HEK293T (cell line): ENCODE results near the gene SMC2.
A peak's percentile ranks its signal among the peaks of the same experiment; 100 is the strongest.

ENCODE experiments used
- CTCF ChIA-PET: fragments of 350-600 bp; formaldehyde crosslinking; extraction: SDS; loops from one replicate; lab custom pipeline; 2021; ENCODE audit warnings: antibody characterized with exemption, inconsistent platforms; lab: Yijun Ruan, JAX
- POLR2A ChIA-PET: fragments of 350-600 bp; formaldehyde crosslinking; extraction: SDS; loops from one replicate; lab custom pipeline; 2020; ENCODE audit warnings: antibody characterized with exemption, inconsistent platforms; lab: Yijun Ruan, JAX
- DNase-seq: peaks from one replicate; pipeline ENCODE4 v3.0.0; 2012; ENCODE audit warnings: mixed read lengths; ENCODE audit errors: extremely low spot score
- ARNT ChIP-seq: fragments of 450-650 bp; IDR thresholded peaks from 2 replicates; pipeline ENCODE4 v1.6.1; 2017; ENCODE audit warnings: mild to moderate bottlenecking
- BHLHE40 ChIP-seq: fragments of 450-650 bp; IDR thresholded peaks from 2 replicates; pipeline ENCODE4 v1.6.1; 2016; ENCODE audit warnings: mild to moderate bottlenecking, moderate library complexity, borderline replicate concordance
- CTBP1 ChIP-seq: fragments of 450-650 bp; IDR thresholded peaks from 2 replicates; pipeline ENCODE4 v1.6.1; 2016; ENCODE audit warnings: borderline replicate concordance
- ELF4 ChIP-seq: fragments of 450-650 bp; IDR thresholded peaks from 2 replicates; pipeline ENCODE4 v1.6.1; 2017; ENCODE audit warnings: antibody characterized with exemption
- FOXA1 ChIP-seq: fragments of 450-650 bp; IDR thresholded peaks from 2 replicates; pipeline ENCODE4 v1.6.1; 2016; ENCODE audit warnings: mild to moderate bottlenecking
- FOXK2 ChIP-seq: fragments of 450-650 bp; IDR thresholded peaks from 2 replicates; pipeline ENCODE4 v1.6.1; 2016; ENCODE audit warnings: mild to moderate bottlenecking
- FOXM1 ChIP-seq: fragments of 450-650 bp; IDR thresholded peaks from 2 replicates; pipeline ENCODE4 v1.6.1; 2017; ENCODE audit warnings: mild to moderate bottlenecking, borderline replicate concordance
- HDGF ChIP-seq: fragments of 450-650 bp; IDR thresholded peaks from 2 replicates; pipeline ENCODE4 v1.6.1; 2017; ENCODE audit warnings: antibody characterized with exemption, borderline replicate concordance
- L3MBTL2 ChIP-seq: fragments of 450-650 bp; conservative IDR thresholded peaks from 2 replicates; pipeline ENCODE4 v1.6.1; 2016; ENCODE audit warnings: mild to moderate bottlenecking
- LEF1 ChIP-seq: fragments of 450-650 bp; IDR thresholded peaks from 2 replicates; pipeline ENCODE4 v1.6.1; 2017; ENCODE audit warnings: mild to moderate bottlenecking, borderline replicate concordance
- NFRKB ChIP-seq: fragments of 450-650 bp; IDR thresholded peaks from 2 replicates; pipeline ENCODE4 v1.6.1; 2016; ENCODE audit warnings: mild to moderate bottlenecking, moderate library complexity
- PKNOX1 ChIP-seq: fragments of 450-650 bp; IDR thresholded peaks from 2 replicates; pipeline ENCODE4 v1.6.1; 2016
- SP1 ChIP-seq: fragments of 450-650 bp; IDR thresholded peaks from 2 replicates; pipeline ENCODE4 v1.6.1; 2017
- SUZ12 ChIP-seq: fragments of 450-650 bp; IDR thresholded peaks from 2 replicates; pipeline ENCODE4 v1.6.1; 2016; ENCODE audit warnings: mild to moderate bottlenecking
- TARDBP ChIP-seq: fragments of 450-650 bp; IDR thresholded peaks from 2 replicates; pipeline ENCODE4 v1.6.1; 2016
- ZNF384 ChIP-seq: fragments of 450-650 bp; IDR thresholded peaks from 2 replicates; pipeline ENCODE4 v1.6.1; 2016

Gene SMC2

DNA sequence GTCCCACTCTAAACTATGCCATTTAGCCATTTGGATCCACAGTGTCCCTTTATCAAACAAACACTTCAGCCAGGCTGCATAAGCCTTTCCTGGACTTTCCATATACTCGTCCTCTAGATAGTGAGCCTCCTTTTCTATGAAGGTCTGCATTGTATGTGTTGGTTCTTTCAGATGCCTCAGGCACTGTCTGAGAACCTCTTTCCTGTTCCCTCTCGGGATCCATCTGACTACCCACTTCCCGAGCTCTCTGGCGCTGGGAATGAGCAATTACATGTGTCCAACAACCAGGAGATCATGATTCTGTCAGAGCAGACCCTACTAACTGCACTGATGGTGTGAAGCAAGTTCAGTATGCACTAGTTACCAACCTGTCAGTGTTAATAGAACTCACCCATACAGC lies 14.2 kb downstream of the SMC2 start:
- TF ChIP-seq SP1 (no peak), FOXM1 (no peak), PKNOX1 (no peak), L3MBTL2 (no peak), ELF4 (no peak), ZNF384 (no peak), SUZ12 (no peak), FOXK2 (no peak), ARNT (no peak), LEF1 (no peak), NFRKB (no peak), HDGF (no peak), FOXA1 (no peak), CTBP1 (no peak), TARDBP (no peak), BHLHE40 (no peak)
- DNase-seq, result no peak
- ChIA-PET CTCF (no interaction called here), POLR2A (no interaction called here)

- POLR2A ChIA-PET, result no interaction called here
- CTCF ChIA-PET, result no interaction called here
- no peak for DNase-seq
- TF ChIP-seq ARNT (no peak), HDGF (no peak)
These were observed 16.4 kb downstream of the SMC2 start for GRCh38 chr9:104110509-104110908.

- no peak for TF ChIP-seq L3MBTL2
- no peak for TF ChIP-seq FOXK2
- no peak for TF ChIP-seq PKNOX1
- TF ChIP-seq ARNT, result no peak
- no peak for TF ChIP-seq ZNF384
- TF ChIP-seq CTBP1, result no peak
- TF ChIP-seq NFRKB, result no peak
- no peak for TF ChIP-seq BHLHE40
- TF ChIP-seq FOXM1, result no peak
- no peak for TF ChIP-seq SUZ12
- no peak for TF ChIP-seq TARDBP
- peak; percentile 32 for DNase-seq
- POLR2A ChIA-PET, result no interaction called here
- CTCF ChIA-PET, result no interaction called here
These were observed 24.8 kb downstream of the SMC2 start for GRCh38 chr9:104118916-104119315.

- no peak for TF ChIP-seq L3MBTL2
- no peak for TF ChIP-seq PKNOX1
- no peak for TF ChIP-seq CTBP1
- no peak for TF ChIP-seq ARNT
- TF ChIP-seq FOXA1, result no peak
- TF ChIP-seq SUZ12, result no peak
- no peak for TF ChIP-seq TARDBP
- no peak for TF ChIP-seq FOXK2
- no peak for TF ChIP-seq ZNF384
- TF ChIP-seq NFRKB, result no peak
- no peak for TF ChIP-seq LEF1
- TF ChIP-seq SP1, result no peak
- TF ChIP-seq FOXM1, result no peak
- TF ChIP-seq HDGF, result no peak
- no peak for TF ChIP-seq BHLHE40
- no peak for TF ChIP-seq ELF4
- no peak for DNase-seq
- ChIA-PET POLR2A (no interaction called here), CTCF (no interaction called here)
These were observed 26.9 kb downstream of the SMC2 start for GRCh38 chr9:104121022-104121421.

- POLR2A ChIA-PET, result no interaction called here
- no peak for DNase-seq
- TF ChIP-seq FOXM1, result no peak
- no peak for TF ChIP-seq PKNOX1
- no peak for TF ChIP-seq L3MBTL2
- TF ChIP-seq FOXK2, result no peak
- TF ChIP-seq SUZ12, result no peak
- TF ChIP-seq ZNF384, result no peak
- no peak for TF ChIP-seq TARDBP
- no peak for TF ChIP-seq LEF1
- CTCF ChIA-PET, result no interaction called here
These were observed 44.2 kb downstream of the SMC2 start for GRCh38 chr9:104138243-104138868.
